H1 (cell line): ENCODE measurements around the gene COL4A4. TPM values are rescaled to one million over a fixed set of nuclear protein-coding genes. Genes with fewer than 3 reads are reported as not detected.

ENCODE experiments used
- CTCF ChIA-PET: fragments of 300-600 bp; sonication (Branson Sonifier 250); formaldehyde crosslinking; loops from one replicate; lab custom pipeline; 2021; ENCODE audit not compliant: partially characterized antibody; lab: Charles Lee
- POLR2A ChIA-PET: fragments of 300-600 bp; sonication (Branson Sonifier 250); formaldehyde crosslinking; loops from one replicate; lab custom pipeline; 2021; ENCODE audit warnings: inconsistent platforms; ENCODE audit not compliant: partially characterized antibody; lab: Charles Lee
- DNase-seq, 2 experiments: peaks; one replicate each; pipeline versions ENCODE4 v3.0.0 to v3.0.0-alpha.2; 2010 to 2022; ENCODE audit warnings: low spot score in 2 of 2, low read depth in 1 of 2, mixed read lengths in 1 of 2
- FAIRE-seq: peaks from 2 replicates; lab custom pipeline; 2011; peaks lifted over from hg19 to GRCh38; lab: Jason Lieb, UNC
- H2AFZ ChIP-seq: 2 replicates; pipeline ENCODE4 v1.8.1; 2012; ENCODE audit warnings: low read length, inconsistent platforms
- H2AK5ac ChIP-seq: 2 replicates; pipeline ENCODE4 v1.6.1; 2013; ENCODE audit warnings: low read depth, low read length
- H2BK120ac ChIP-seq: replicated peaks from 2 replicates; pipeline ENCODE3; 2013; ENCODE audit warnings: low read depth, low read length, inconsistent platforms
- H2BK12ac ChIP-seq: 2 replicates; pipeline ENCODE4 v1.6.1; 2013; ENCODE audit warnings: low read depth, low read length
- H2BK15ac ChIP-seq: 2 replicates; pipeline ENCODE4 v1.6.1; 2013; ENCODE audit warnings: low read length
- H2BK20ac ChIP-seq: 2 replicates; pipeline ENCODE4 v1.6.1; 2013; ENCODE audit warnings: low read length
- H2BK5ac ChIP-seq: 2 replicates; pipeline ENCODE4 v1.6.1; 2013; ENCODE audit warnings: low read depth, low read length
- H3K14ac ChIP-seq: 2 replicates; pipeline ENCODE4 v1.6.1; 2013; ENCODE audit warnings: inconsistent platforms; ENCODE audit not compliant: insufficient read length
- H3K18ac ChIP-seq: 2 replicates; pipeline ENCODE4 v1.6.1; 2013; ENCODE audit warnings: low read length; ENCODE audit errors: extremely low read depth
- H3K23ac ChIP-seq: 2 replicates; pipeline ENCODE4 v1.6.1; 2013; ENCODE audit warnings: inconsistent platforms; ENCODE audit not compliant: insufficient read length
- H3K23me2 ChIP-seq: 2 replicates; pipeline ENCODE4 v1.6.1; 2013; ENCODE audit warnings: low read depth, low read length
- H3K27ac ChIP-seq: 2 replicates; pipeline ENCODE4 v1.6.1; 2011; ENCODE audit warnings: low read depth, low read length, inconsistent platforms
- H3K27me3 ChIP-seq, 4 experiments: replicated peaks in 1 of 4; 1 replicate in 1 of 4; 2 replicates in 3 of 4; pipeline versions ENCODE4 v1.6.1 to v1.8.1; 2011 to 2013; ENCODE audit warnings: low read length in 3 of 4, mild to moderate bottlenecking in 3 of 4, inconsistent platforms in 2 of 4, mixed read lengths in 2 of 4, moderate library complexity in 1 of 4; ENCODE audit not compliant: control insufficient read depth in 3 of 4, insufficient read depth in 3 of 4; ENCODE audit errors: extremely low read depth in 1 of 4
- H3K36me3 ChIP-seq, 4 experiments: 2 replicates each; pipeline versions ENCODE4 v1.6.1 to v1.8.1; 2011 to 2013; ENCODE audit warnings: mild to moderate bottlenecking in 4 of 4, low read length in 3 of 4, moderate library complexity in 2 of 4, control low read depth in 1 of 4, inconsistent platforms in 1 of 4; ENCODE audit not compliant: insufficient read depth in 4 of 4, control insufficient read depth in 2 of 4
- H3K4ac ChIP-seq: replicated peaks from 2 replicates; pipeline ENCODE3; 2013; ENCODE audit warnings: low read length, low read depth, mixed read lengths, inconsistent platforms; ENCODE audit not compliant: insufficient read length
- H3K4me1 ChIP-seq, 4 experiments: replicated peaks in 1 of 4; 1 replicate in 1 of 4; 2 replicates in 3 of 4; pipeline versions ENCODE4 v1.6.1 to v1.8.1; 2011 to 2013; ENCODE audit warnings: low read length in 3 of 4, inconsistent platforms in 2 of 4, mixed read lengths in 1 of 4; ENCODE audit not compliant: insufficient read depth in 4 of 4, control insufficient read depth in 3 of 4
- H3K4me2 ChIP-seq, 2 experiments: 2 replicates each; pipeline versions ENCODE4 v1.6.1 to v1.8.1; 2011 to 2013; ENCODE audit warnings: low read depth in 2 of 2, low read length in 2 of 2, control low read depth in 1 of 2, inconsistent platforms in 1 of 2, mild to moderate bottlenecking in 1 of 2; ENCODE audit not compliant: insufficient read depth in 1 of 2
- H3K4me3 ChIP-seq, 4 experiments: fragments of 200-600, 300-600 bp in 1 of 4; sonication (generic), shearing (Covaris generic), sonication (Bioruptor Twin) in 1 of 4; 2 replicates each; pipeline versions ENCODE4 v1.5.1 to v1.8.1; 2011 to 2016; ENCODE audit warnings: low read length in 4 of 4, low read depth in 3 of 4, control low read depth in 2 of 4, inconsistent platforms in 2 of 4, mild to moderate bottlenecking in 2 of 4, mixed read lengths in 1 of 4, moderate library complexity in 1 of 4; ENCODE audit not compliant: insufficient read depth in 2 of 4; ENCODE audit errors: extremely low read depth in 1 of 4
- H3K56ac ChIP-seq: replicated peaks from 2 replicates; pipeline ENCODE3; 2013; ENCODE audit warnings: low read depth, mild to moderate bottlenecking, mixed read lengths, low read length, inconsistent platforms; ENCODE audit not compliant: insufficient read length
- H3K79me1 ChIP-seq: 2 replicates; pipeline ENCODE4 v1.6.1; 2013; ENCODE audit warnings: low read depth, low read length, control low read depth
- H3K79me2 ChIP-seq, 2 experiments: 2 replicates each; pipeline versions ENCODE4 v1.6.1 to v1.8.1; 2012 to 2013; ENCODE audit warnings: low read length in 2 of 2, mild to moderate bottlenecking in 2 of 2, inconsistent platforms in 1 of 2; ENCODE audit not compliant: insufficient read depth in 2 of 2, control insufficient read depth in 1 of 2
- H3K9ac ChIP-seq, 4 experiments: replicated peaks in 1 of 4; 1 replicate in 1 of 4; 2 replicates in 3 of 4; pipeline versions ENCODE4 v1.6.1 to v1.8.1; 2011 to 2013; ENCODE audit warnings: low read depth in 3 of 4, low read length in 3 of 4, control low read depth in 2 of 4, mild to moderate bottlenecking in 2 of 4, moderate library complexity in 2 of 4, inconsistent platforms in 1 of 4; ENCODE audit errors: extremely low read depth in 1 of 4
- H3K9me3 ChIP-seq, 2 experiments: 2 replicates each; pipeline versions ENCODE4 v1.6.1 to v1.8.1; 2012 to 2013; ENCODE audit warnings: mild to moderate bottlenecking in 2 of 2, moderate library complexity in 2 of 2, control low read depth in 1 of 2, inconsistent platforms in 1 of 2, low read depth in 1 of 2, low read length in 1 of 2, mixed read lengths in 1 of 2; ENCODE audit not compliant: insufficient read depth in 2 of 2
- H4K20me1 ChIP-seq, 2 experiments: replicated peaks in 1 of 2; 2 replicates each; pipeline versions ENCODE3 to v1.8.1; 2011 to 2013; ENCODE audit warnings: inconsistent platforms in 2 of 2, low read length in 2 of 2, mild to moderate bottlenecking in 1 of 2; ENCODE audit not compliant: insufficient read depth in 2 of 2, control insufficient read depth in 1 of 2
- H4K5ac ChIP-seq: 2 replicates; pipeline ENCODE4 v1.6.1; 2013; ENCODE audit warnings: low read length, low read depth, mixed read lengths, inconsistent platforms; ENCODE audit not compliant: insufficient read length
- H4K8ac ChIP-seq: 2 replicates; pipeline ENCODE4 v1.8.0; 2013; ENCODE audit warnings: mild to moderate bottlenecking, moderate library complexity, low read length, inconsistent platforms; ENCODE audit not compliant: insufficient read depth; ENCODE audit errors: extremely low read depth
- H4K91ac ChIP-seq: replicated peaks from 2 replicates; pipeline ENCODE3; 2013; ENCODE audit warnings: low read length, mixed read lengths, inconsistent platforms; ENCODE audit not compliant: insufficient read length
- CEBPB ChIP-seq: IDR thresholded peaks from 2 replicates; pipeline ENCODE4 v1.6.1; 2012; ENCODE audit warnings: low read depth, low read length
- CTCF ChIP-seq, 3 experiments: IDR thresholded peaks; 1 replicate in 2 of 3; 2 replicates in 1 of 3; pipeline versions ENCODE4 v1.5.1 to v1.6.1; 2011; ENCODE audit warnings: low read length in 3 of 3, mild to moderate bottlenecking in 3 of 3, inconsistent platforms in 2 of 3, low read depth in 1 of 3, moderate library complexity in 1 of 3; ENCODE audit not compliant: insufficient read depth in 1 of 3; ENCODE audit errors: control extremely low read depth in 1 of 3
- EZH2 ChIP-seq: fragments of 200-600 bp; sonication (generic); IDR thresholded peaks from 2 replicates; pipeline ENCODE4 v1.7.1; 2012; ENCODE audit warnings: low read depth, mild to moderate bottlenecking, moderate library complexity, low read length, inconsistent platforms; ENCODE audit not compliant: severe bottlenecking
- GTF2F1 ChIP-seq: IDR thresholded peaks from 2 replicates; pipeline ENCODE4 v1.6.1; 2012; ENCODE audit warnings: low read depth, low read length, improper control_type of control experiment, borderline replicate concordance
- PHF8 ChIP-seq: fragments of 200-600 bp; sonication (generic); conservative IDR thresholded peaks from 2 replicates; pipeline ENCODE4 v1.7.1; 2012; ENCODE audit warnings: low read depth, mild to moderate bottlenecking, inconsistent platforms, low read length, moderate library complexity
- POLR2AphosphoS5 ChIP-seq: IDR thresholded peaks from 2 replicates; pipeline ENCODE4 v1.6.1; 2011; ENCODE audit warnings: low read depth, low read length
- RBBP5 ChIP-seq: IDR thresholded peaks from 2 replicates; pipeline ENCODE4 v1.7.1; 2012; ENCODE audit warnings: low read depth, mild to moderate bottlenecking, inconsistent platforms, low read length, moderate library complexity, borderline replicate concordance
- RXRA ChIP-seq: IDR thresholded peaks from 2 replicates; pipeline ENCODE4 v1.6.1; 2011; ENCODE audit warnings: low read depth, mild to moderate bottlenecking, low read length, moderate library complexity; ENCODE audit not compliant: insufficient read depth
- SP4 ChIP-seq: IDR thresholded peaks from 2 replicates; pipeline ENCODE4 v1.6.1; 2012; ENCODE audit warnings: low read length, inconsistent platforms
- TBP ChIP-seq: IDR thresholded peaks from 2 replicates; pipeline ENCODE4 v1.6.1; 2011; ENCODE audit warnings: low read depth, low read length, improper control_type of control experiment
- TEAD4 ChIP-seq: IDR thresholded peaks from 2 replicates; pipeline ENCODE4 v1.6.1; 2012; ENCODE audit warnings: low read depth, low read length, inconsistent platforms, mixed read lengths
- WGBS, 2 experiments: shearing (Covaris generic) in 1 of 2; methylation state at CpG; one replicate each; pipeline versions ENCODE4 v1.1.6 to v1.1.7; 2013 to 2015; ENCODE audit warnings: low lambda C conversion rate in 2 of 2, mixed read lengths in 2 of 2, inconsistent platforms in 1 of 2, low coverage in 1 of 2, missing lambda C conversion rate in 1 of 2; ENCODE audit not compliant: insufficient replicate concordance in 2 of 2, insufficient coverage in 1 of 2, insufficient read length in 1 of 2; ENCODE audit errors: extremely low coverage in 1 of 2, missing lambda C conversion rate in 1 of 2; 5-methylcytosine and 5-hydroxymethylcytosine counted together
- polyA plus RNA-seq, 7 experiments: library from polyadenylated mRNA; depleted of rRNA in 3 of 7; stranded (reverse) in 5 of 7; unstranded in 2 of 7; fragments of >200 nt in 5 of 7; fragments of 200-250 nt in 2 of 7; gene quantifications; 1 replicate in 5 of 7; 2 replicates in 1 of 7; 4 replicates in 1 of 7; pipeline versions ENCODE4 v1.2.1 to v1.2.3, GENCODE V29; 2011 to 2013; ENCODE audit warnings: missing spikeins in 2 of 7, mixed read lengths in 2 of 7
- total RNA-seq: library from RNA; stranded (reverse); fragmentation: NEBNext Ultra II Directional; extraction: Animal tissue kit (Norgen Biotek cat#: 25700); gene quantifications from 2 replicates; pipeline ENCODE4 v1.2.1, GENCODE V29; 2021

The COL4A4 gene
- total and polyA plus RNA-seq, 2 of the 8 experiments (the other 6 are each of a cell fraction or from before 2014, with no cell fraction given): 0.33 to 1.7 TPM

DNA sequence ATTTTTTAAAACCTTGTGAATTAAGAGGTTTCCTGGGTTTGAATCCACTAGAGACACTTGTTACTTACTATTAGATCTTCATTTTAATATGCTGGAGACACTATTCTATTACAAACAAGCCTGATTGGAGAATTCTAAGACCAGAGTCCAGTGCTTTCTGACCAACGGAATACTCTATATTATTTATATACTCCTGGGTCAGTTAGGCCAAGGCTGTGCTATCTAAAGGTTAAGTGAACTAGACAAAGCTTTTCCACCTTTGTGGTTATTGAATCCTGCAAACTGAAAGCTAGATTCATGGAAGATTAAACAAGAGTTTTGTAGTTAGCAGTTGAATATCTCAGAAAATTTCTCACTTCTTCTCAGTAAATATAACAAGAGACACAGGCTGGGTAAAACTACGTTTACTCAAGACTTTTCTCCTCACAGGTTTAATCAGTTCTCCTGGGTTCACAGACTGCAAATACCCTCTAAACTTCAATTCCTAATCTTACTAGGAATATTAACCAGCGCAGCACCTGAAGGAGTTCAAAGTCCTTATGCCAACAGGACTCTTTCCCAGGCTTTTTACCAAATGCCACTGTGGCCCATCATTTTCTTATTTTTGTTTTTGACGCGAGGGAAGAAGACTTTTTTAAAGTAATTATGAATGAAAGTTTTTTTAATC is 66.4 kb downstream of the COL4A4 start:
- ChIA-PET POLR2A (no interaction called here), CTCF (interaction anchor here (0.6 kb wide), 1 partner anchor 1313 kb away, joined by 3 read pairs; no protein-coding TSS in a partner anchor)
- H3K36me3 ChIP-seq: no peaks in the 10 kb centered on the region
- H3K79me1 ChIP-seq: no peaks in the 10 kb centered on the region
- no peaks in the 10 kb centered on the region for H4K20me1 ChIP-seq
- H3K4me1 ChIP-seq: no peaks in the 10 kb centered on the region
- DNase-seq (no peak), FAIRE-seq (no peak)
- no peak overlapping the region for H3K14ac ChIP-seq
- H2BK20ac ChIP-seq: no peak overlapping the region
- H3K79me2 ChIP-seq: no peaks in the 10 kb centered on the region
- H3K27ac ChIP-seq: no peak overlapping the region
- no peak overlapping the region for H3K4me3 ChIP-seq
- no peak overlapping the region for H4K8ac ChIP-seq
- no peak overlapping the region for H4K5ac ChIP-seq
- no peaks in the 10 kb centered on the region for H3K9me3 ChIP-seq
- no peak overlapping the region for H3K9ac ChIP-seq
- no peak overlapping the region for H2BK12ac ChIP-seq
- H3K23me2 ChIP-seq: no peaks in the 10 kb centered on the region
- H3K4ac ChIP-seq: no peak overlapping the region
- no peak overlapping the region for H4K91ac ChIP-seq
- H3K4me2 ChIP-seq: no peak overlapping the region
- H3K18ac ChIP-seq: no peak overlapping the region
- H2BK120ac ChIP-seq: no peak overlapping the region
- no peaks in the 10 kb centered on the region for H3K27me3 ChIP-seq
- H3K56ac ChIP-seq: no peak overlapping the region
- no peak overlapping the region for H2AK5ac ChIP-seq
- no peak overlapping the region for H2AFZ ChIP-seq
- H2BK5ac ChIP-seq: no peak overlapping the region
- no peak overlapping the region for H2BK15ac ChIP-seq
- WGBS, 2 experiments: 89% methylated on average over 5 of the region's 5 CpGs; no CpG with 5 or more reads in 1 of the 2 experiments
- no peak overlapping the region for H3K23ac ChIP-seq
- TF ChIP-seq CTCF (IDR thresholded peaks at IDR 0.05; ENCODE audit: control extremely low read depth in 1 of 3, insufficient read depth in 1 of 3, low read depth in 1 of 3, low read length in 3 of 3) (no peak), CEBPB (no peak), TEAD4 (no peak), EZH2 (no peak), GTF2F1 (no peak), TBP (no peak), RXRA (no peak), RBBP5 (no peak), POLR2AphosphoS5 (no peak), PHF8 (no peak), SP4 (no peak)
